ENCODE measurements around the gene KCNN3.

Gene KCNN3

DNA sequence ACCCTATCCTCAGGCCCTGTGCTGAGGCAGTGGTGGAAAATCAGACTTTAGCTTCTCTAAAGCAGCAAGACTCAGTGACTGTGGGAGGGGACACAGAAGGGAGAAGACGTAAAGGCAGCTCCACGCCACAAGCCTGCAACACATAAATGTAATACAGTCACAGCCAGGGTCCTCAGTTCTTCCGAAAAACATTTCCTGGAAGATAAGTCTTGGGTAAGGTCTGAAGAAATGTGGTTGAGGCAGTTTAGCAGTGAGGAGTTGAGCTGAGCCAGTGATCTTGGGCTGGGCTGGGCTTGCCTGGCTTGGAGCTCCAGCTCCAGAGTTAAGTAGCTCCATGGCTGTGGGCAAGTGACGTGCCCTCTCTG, 134.3 kb downstream of the KCNN3 start:
- TF ChIP-seq TAF1 (IDR thresholded peaks at IDR 0.05; ENCODE audit: low read depth, low read length) (no peak), POU2F2 (IDR thresholded peaks at IDR 0.05; ENCODE audit: low read depth, low read length) (no peak), POLR2AphosphoS5 (IDR thresholded peaks at IDR 0.05; ENCODE audit: low read depth, low read length) (no peak), PAX5 (IDR thresholded peaks at IDR 0.05; ENCODE audit: insufficient read depth, low read length, severe bottlenecking) (no peak), POLR2A (IDR thresholded peaks at IDR 0.05; ENCODE audit: low read depth, low read length) (no peak), SPI1 (IDR thresholded peaks at IDR 0.05; ENCODE audit: low read depth, low read length) (no peak)
- FAIRE-seq (no peak), DNase-seq (ENCODE audit: insufficient read length, low spot score) (no peak)

- no peak for TF ChIP-seq POLR2AphosphoS5 (IDR thresholded peaks at IDR 0.05; ENCODE audit: low read depth, low read length)
- no peak for TF ChIP-seq SPI1 (IDR thresholded peaks at IDR 0.05; ENCODE audit: low read depth, low read length)
- TF ChIP-seq TAF1 (IDR thresholded peaks at IDR 0.05; ENCODE audit: low read depth, low read length), result no peak
- TF ChIP-seq POU2F2 (IDR thresholded peaks at IDR 0.05; ENCODE audit: low read depth, low read length), result no peak
- no peak for TF ChIP-seq PAX5 (IDR thresholded peaks at IDR 0.05; ENCODE audit: insufficient read depth, low read length, severe bottlenecking)
- TF ChIP-seq POLR2A (IDR thresholded peaks at IDR 0.05; ENCODE audit: low read depth, low read length), result no peak
- DNase-seq (ENCODE audit: insufficient read length, low spot score) (no peak), FAIRE-seq (no peak)
These were observed 134.8 kb downstream of the KCNN3 start for GRCh38 chr1:154735061-154735803.

DNA sequence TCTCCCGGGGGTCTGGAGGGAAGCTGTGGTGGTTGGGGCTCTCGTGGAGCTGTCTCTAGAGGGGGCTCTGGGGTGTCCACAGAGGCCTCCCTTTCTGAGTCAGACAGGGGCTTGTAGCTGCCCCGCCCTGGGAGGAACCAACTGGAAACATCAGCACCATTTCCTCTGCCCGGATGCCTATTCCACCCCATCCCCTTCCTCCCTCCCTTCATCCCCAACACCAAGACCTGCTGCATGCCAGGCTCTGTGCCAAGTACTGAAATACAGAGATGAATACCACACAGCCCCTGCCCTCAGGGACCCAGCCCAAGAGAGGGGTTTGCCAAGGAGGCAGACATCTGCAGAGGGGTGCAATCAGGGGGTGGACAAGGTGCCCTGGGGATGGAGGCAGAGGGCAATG, 136.5 kb downstream of the KCNN3 start:
- DNase-seq (ENCODE audit: insufficient read length, low spot score) (no peak), FAIRE-seq (no peak)
- TF ChIP-seq POLR2AphosphoS5 (IDR thresholded peaks at IDR 0.05; ENCODE audit: low read depth, low read length) (no peak), POLR2A (IDR thresholded peaks at IDR 0.05; ENCODE audit: low read depth, low read length) (no peak)

DNA sequence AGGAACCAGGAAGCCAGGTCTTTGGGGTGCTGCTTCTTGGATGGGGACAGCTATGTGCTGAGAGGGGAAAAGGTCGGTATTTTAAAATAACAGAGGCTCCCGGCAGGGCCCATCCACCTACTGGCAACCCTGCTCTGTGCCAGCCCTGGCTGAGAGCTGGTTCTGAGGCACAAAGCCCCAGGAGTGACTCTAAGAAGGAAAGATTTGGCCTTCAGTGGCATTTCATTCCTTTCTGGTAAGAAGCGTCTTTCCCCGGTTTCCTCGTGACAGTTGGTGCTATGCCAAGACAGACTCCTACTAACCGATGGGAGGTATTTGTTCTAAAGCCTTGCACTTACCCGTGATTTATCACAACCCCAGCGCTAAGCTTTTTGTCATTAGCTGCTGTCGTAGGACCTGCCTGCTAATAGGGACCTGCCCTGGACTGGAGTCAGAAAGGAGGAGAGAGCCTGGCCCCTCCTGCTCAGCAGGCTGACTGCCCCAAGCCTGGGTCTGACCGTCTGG, 139.0 kb downstream of the KCNN3 start:
- DNase-seq (ENCODE audit: insufficient read length, low spot score) (no peak), FAIRE-seq (no peak)
- TF ChIP-seq POLR2AphosphoS5 (IDR thresholded peaks at IDR 0.05; ENCODE audit: low read depth, low read length) (no peak), POLR2A (IDR thresholded peaks at IDR 0.05; ENCODE audit: low read depth, low read length) (no peak), POU2F2 (IDR thresholded peaks at IDR 0.05; ENCODE audit: low read depth, low read length) (no peak), SPI1 (IDR thresholded peaks at IDR 0.05; ENCODE audit: low read depth, low read length) (no peak), PAX5 (IDR thresholded peaks at IDR 0.05; ENCODE audit: insufficient read depth, low read length, severe bottlenecking) (no peak), TAF1 (IDR thresholded peaks at IDR 0.05; ENCODE audit: low read depth, low read length) (no peak)

GRCh38 chr1:154730259-154730658, 139.8 kb downstream of the KCNN3 start:
- no peak for TF ChIP-seq SPI1 (IDR thresholded peaks at IDR 0.05; ENCODE audit: low read depth, low read length)
- no peak for TF ChIP-seq POU2F2 (IDR thresholded peaks at IDR 0.05; ENCODE audit: low read depth, low read length)
- no peak for TF ChIP-seq POLR2AphosphoS5 (IDR thresholded peaks at IDR 0.05; ENCODE audit: low read depth, low read length)
- DNase-seq (ENCODE audit: insufficient read length, low spot score), result no peak
- no peak for FAIRE-seq

DNA sequence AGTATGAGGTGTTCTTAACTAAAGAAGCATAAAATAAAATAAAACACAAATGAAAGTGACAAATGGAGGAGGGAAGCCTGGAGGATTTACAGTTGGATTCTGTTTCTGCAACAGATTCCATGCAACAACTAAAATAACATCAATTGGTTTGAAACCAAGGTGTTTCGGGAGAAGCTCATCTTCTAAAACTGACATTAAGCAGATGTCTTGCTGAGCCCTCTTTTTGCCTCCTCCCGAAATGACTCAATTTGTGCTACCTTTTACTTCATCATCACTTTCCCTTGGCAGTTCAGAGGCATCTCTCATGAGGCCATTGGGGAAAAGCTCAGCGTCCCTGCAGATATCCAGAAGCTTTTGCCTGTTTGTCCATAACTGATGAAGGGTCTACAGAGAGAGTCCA, 140.5 kb downstream of the KCNN3 start:
- no peak for TF ChIP-seq POLR2A (IDR thresholded peaks at IDR 0.05; ENCODE audit: low read depth, low read length)
- TF ChIP-seq PAX5 (IDR thresholded peaks at IDR 0.05; ENCODE audit: insufficient read depth, low read length, severe bottlenecking), result no peak
- no peak for TF ChIP-seq SPI1 (IDR thresholded peaks at IDR 0.05; ENCODE audit: low read depth, low read length)
- no peak for TF ChIP-seq POLR2AphosphoS5 (IDR thresholded peaks at IDR 0.05; ENCODE audit: low read depth, low read length)
- no peak for TF ChIP-seq TAF1 (IDR thresholded peaks at IDR 0.05; ENCODE audit: low read depth, low read length)
- no peak for TF ChIP-seq POU2F2 (IDR thresholded peaks at IDR 0.05; ENCODE audit: low read depth, low read length)
- DNase-seq (ENCODE audit: insufficient read length, low spot score) (no peak), FAIRE-seq (no peak)

GRCh38 chr1:154729031-154729442, 141.0 kb downstream of the KCNN3 start:
- TF ChIP-seq POU2F2 (IDR thresholded peaks at IDR 0.05; ENCODE audit: low read depth, low read length) (no peak), PAX5 (IDR thresholded peaks at IDR 0.05; ENCODE audit: insufficient read depth, low read length, severe bottlenecking) (no peak), TAF1 (IDR thresholded peaks at IDR 0.05; ENCODE audit: low read depth, low read length) (no peak), SPI1 (IDR thresholded peaks at IDR 0.05; ENCODE audit: low read depth, low read length) (no peak), POLR2AphosphoS5 (IDR thresholded peaks at IDR 0.05; ENCODE audit: low read depth, low read length) (no peak), POLR2A (IDR thresholded peaks at IDR 0.05; ENCODE audit: low read depth, low read length) (no peak)

DNA sequence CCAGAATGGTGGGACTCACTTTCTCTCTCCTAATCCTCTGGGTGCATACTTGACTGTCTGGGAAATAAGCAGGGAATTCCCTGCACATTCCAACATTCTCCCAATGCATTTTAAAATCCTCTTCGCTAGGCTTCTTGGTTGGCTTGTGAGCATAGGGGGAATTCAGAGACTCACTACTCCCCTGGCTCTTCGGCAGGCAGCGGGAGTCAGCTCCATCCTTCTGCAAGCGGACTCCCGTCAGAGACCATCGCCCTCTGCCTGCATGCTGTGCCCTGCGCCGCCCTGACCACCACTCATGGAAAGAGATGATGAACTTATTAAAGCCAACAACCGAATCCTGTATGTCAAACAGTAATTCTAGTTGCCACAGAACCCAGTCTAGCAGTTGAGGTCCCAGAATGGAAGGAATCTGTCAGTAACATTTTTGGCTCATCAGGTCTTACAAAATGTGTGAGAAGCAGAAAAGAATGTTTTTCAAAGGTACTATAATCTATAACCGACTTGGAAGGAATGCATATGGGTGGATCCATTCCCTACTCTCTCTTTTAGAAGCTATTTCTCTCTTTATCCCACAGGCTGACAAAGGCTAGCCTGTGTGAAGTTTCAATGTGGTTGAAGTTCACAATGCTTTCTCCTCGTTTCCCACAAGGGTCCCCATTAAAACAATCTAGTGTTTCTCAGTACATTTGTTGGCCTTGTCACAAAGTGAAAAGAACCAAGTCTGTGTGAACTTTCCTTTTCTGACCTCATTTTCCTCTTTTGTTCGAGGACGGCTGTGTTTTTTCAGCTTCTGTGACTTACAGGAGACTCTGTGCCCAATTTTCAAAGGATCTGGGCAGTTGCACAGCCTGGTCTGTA, 143.0 kb downstream of the KCNN3 start:
- FAIRE-seq (no peak), DNase-seq (ENCODE audit: insufficient read length, low spot score) (no peak)
- no peak for TF ChIP-seq POLR2AphosphoS5 (IDR thresholded peaks at IDR 0.05; ENCODE audit: low read depth, low read length)
- no peak for TF ChIP-seq POLR2A (IDR thresholded peaks at IDR 0.05; ENCODE audit: low read depth, low read length)
- no peak for TF ChIP-seq TAF1 (IDR thresholded peaks at IDR 0.05; ENCODE audit: low read depth, low read length)
- TF ChIP-seq SPI1 (IDR thresholded peaks at IDR 0.05; ENCODE audit: low read depth, low read length), result no peak
- no peak for TF ChIP-seq POU2F2 (IDR thresholded peaks at IDR 0.05; ENCODE audit: low read depth, low read length)
- TF ChIP-seq PAX5 (IDR thresholded peaks at IDR 0.05; ENCODE audit: insufficient read depth, low read length, severe bottlenecking), result no peak

More at GRCh38 chr1:154729031-154729442, 141.0 kb downstream of the KCNN3 start:
- DNase-seq (ENCODE audit: insufficient read length, low spot score) (no peak), FAIRE-seq (no peak)

- TF ChIP-seq TAF1 (IDR thresholded peaks at IDR 0.05; ENCODE audit: low read depth, low read length) (no peak), SPI1 (IDR thresholded peaks at IDR 0.05; ENCODE audit: low read depth, low read length) (peak; percentile 76), POLR2A (IDR thresholded peaks at IDR 0.05; ENCODE audit: low read depth, low read length) (no peak)
- FAIRE-seq (peak; percentile 63), DNase-seq (ENCODE audit: insufficient read length, low spot score) (no peak)
These were observed 143.6 kb downstream of the KCNN3 start for GRCh38 chr1:154726443-154726842.

Measured in GM12891 (cell line).